Effector CD4-positive, alpha-beta T cell (primary cell): ENCODE data around the gene MRPL44.
A peak's percentile ranks its signal among the peaks of the same experiment; 100 is the strongest.
"Not testable (repeated sequence)": the region's sequence is repeated elsewhere in the genome, so short reads cannot be mapped to it uniquely, and the experiment has no call there.

Source experiments
- DNase-seq: peaks from one replicate; pipeline ENCODE4 v3.0.0-alpha.2; 2020

MRPL44 gene

GRCh38 chr2:223936862-223937326 lies 20.4 kb upstream of the MRPL44 start:
- no peak for DNase-seq

- DNase-seq = no peak
These were observed 19.7 kb upstream of the MRPL44 start for GRCh38 chr2:223937535-223937934.

GRCh38 chr2:223939438-223939837 lies 17.8 kb upstream of the MRPL44 start:
- not testable (repeated sequence) for DNase-seq

- no peak for DNase-seq
These were observed 15.5 kb upstream of the MRPL44 start for GRCh38 chr2:223941579-223942277.

- DNase-seq = no peak
These were observed 14.1 kb upstream of the MRPL44 start for GRCh38 chr2:223943135-223943534.

GRCh38 chr2:223943561-223944008 lies 13.7 kb upstream of the MRPL44 start:
- DNase-seq = no peak

- DNase-seq = peak; percentile 27
These were observed 13.0 kb upstream of the MRPL44 start for GRCh38 chr2:223944166-223944702.

GRCh38 chr2:223944703-223945531 lies 12.3 kb upstream of the MRPL44 start, which contains the start of gene WDFY1:
TSS of gene WDFY1 (minus strand) at chr2:223945335. CDS start at chr2:223945284, 51 bp downstream.
- DNase-seq = peak; percentile 61

- no peak for DNase-seq
These were observed 11.5 kb upstream of the MRPL44 start for GRCh38 chr2:223945755-223946154.

GRCh38 chr2:223947711-223948205 lies 9.5 kb upstream of the MRPL44 start:
- no peak for DNase-seq

- DNase-seq = no peak
These were observed 7.9 kb upstream of the MRPL44 start for GRCh38 chr2:223949241-223949840.

GRCh38 chr2:223950448-223951347 lies 6.6 kb upstream of the MRPL44 start:
- DNase-seq = no peak

- DNase-seq = no peak
These were observed 4.8 kb upstream of the MRPL44 start for GRCh38 chr2:223952280-223952968.

- DNase-seq = no peak
These were observed 2.9 kb upstream of the MRPL44 start for GRCh38 chr2:223954401-223954800.

- no peak for DNase-seq
These were observed 963 bp upstream of the MRPL44 start for GRCh38 chr2:223956300-223956699.

GRCh38 chr2:223959688-223960087 lies 2.4 kb downstream of the MRPL44 start:
- DNase-seq = no peak

- no peak for DNase-seq
These were observed 10.7 kb downstream of the MRPL44 start for GRCh38 chr2:223967981-223968380.

GRCh38 chr2:223969315-223969714 lies 12.1 kb downstream of the MRPL44 start:
- DNase-seq = no peak

GRCh38 chr2:223969856-223970255 lies 12.6 kb downstream of the MRPL44 start:
- DNase-seq = no peak

GRCh38 chr2:223970343-223971128 lies 13.3 kb downstream of the MRPL44 start:
- peak; percentile 56 for DNase-seq
